ENCODE results near the gene PKN1. TPM values are rescaled to one million over a fixed set of nuclear protein-coding genes. Genes with fewer than 3 reads are reported as not detected.
A peak's percentile ranks its signal among the peaks of the same experiment; 100 is the strongest.

The PKN1 gene
- total and polyA plus RNA-seq, 2 of the 13 experiments (the other 11 are each of a cell fraction or from before 2014, with no cell fraction given): 45.7 to 54.5 TPM

- TF ChIP-seq FOXK1 (CRISPR knock-in tag; IDR thresholded peaks at IDR 0.05; ENCODE audit: borderline replicate concordance, low read depth): peak; percentile 66; the same call in 1 of the 2 replicates
- peak; percentile 86 for TF ChIP-seq RARA (CRISPR knock-in tag; IDR thresholded peaks at IDR 0.05)
- peak; percentile 77 for TF ChIP-seq SALL1 (CRISPR knock-in tag; IDR thresholded peaks at IDR 0.05)
- no peak for TF ChIP-seq MYPOP (CRISPR knock-in tag; IDR thresholded peaks at IDR 0.05)
- TF ChIP-seq EP300 (IDR thresholded peaks at IDR 0.05; ENCODE audit: low read depth in 2 of 2, low read length in 2 of 2): peak; percentile 79 to 89; a peak in 3 of 4 replicates
- peak; percentile 95 for TF ChIP-seq EP300 (CRISPR knock-in tag; IDR thresholded peaks at IDR 0.05; ENCODE audit: borderline replicate concordance)
- peak; percentile 48; the same call in 1 of the 2 replicates for TF ChIP-seq ZNF609 (CRISPR knock-in tag; IDR thresholded peaks at IDR 0.05; ENCODE audit: borderline replicate concordance)
- TF ChIP-seq IRF9 (CRISPR knock-in tag; IDR thresholded peaks at IDR 0.05; ENCODE audit: borderline replicate concordance): 0 out of 2 replicates have a peak, but pooled peaks have one; percentile 55
- 0 out of 2 replicates have a peak, but pooled peaks have one; percentile 21 for TF ChIP-seq KDM3A (CRISPR knock-in tag; IDR thresholded peaks at IDR 0.05; ENCODE audit: low read depth)
- no peak for TF ChIP-seq JUNB (CRISPR knock-in tag; IDR thresholded peaks at IDR 0.05; ENCODE audit: borderline replicate concordance)
- no peak for TF ChIP-seq ZNF572 (CRISPR knock-in tag; IDR thresholded peaks at IDR 0.05)
- no peak; the same call in 1 of the 2 replicates for TF ChIP-seq CREB1 (IDR thresholded peaks at IDR 0.05)
- peak; percentile 39 for TF ChIP-seq CREB1 (CRISPR knock-in tag; IDR thresholded peaks at IDR 0.05)
- peak; percentile 69 for TF ChIP-seq MLX (CRISPR knock-in tag; IDR thresholded peaks at IDR 0.05)
- TF ChIP-seq RXRB (CRISPR knock-in tag; IDR thresholded peaks at IDR 0.05; ENCODE audit: borderline replicate concordance): peak; percentile 86
- TF ChIP-seq CERS6 (CRISPR knock-in tag; IDR thresholded peaks at IDR 0.05): no peak
- peak; percentile 59; the same call in 1 of the 2 replicates for TF ChIP-seq MIER3 (CRISPR knock-in tag; IDR thresholded peaks at IDR 0.05; ENCODE audit: borderline replicate concordance)
- no peak for TF ChIP-seq CREB3 (CRISPR knock-in tag; IDR thresholded peaks at IDR 0.05)
- TF ChIP-seq CREBL2 (CRISPR knock-in tag; IDR thresholded peaks at IDR 0.05; ENCODE audit: borderline replicate concordance): no peak
- no peak for TF ChIP-seq DNMT3B (CRISPR knock-in tag; conservative IDR thresholded peaks at IDR 0.05)
Observed at GRCh38 chr19:14519860-14520407, 86.8 kb downstream of the PKN1 start (continued).

Data from HepG2 (cell line).